GM19328 (cell line): ENCODE results near the gene GPR18.
A peak's percentile ranks its signal among the peaks of the same experiment; 100 is the strongest.

Experiments
- ATAC-seq: cut with Tn5 transposase; IDR thresholded peaks from one replicate; pipeline ENCODE4 v1.9.1; 2021; ENCODE audit warnings: mild to moderate bottlenecking, moderate library complexity; ENCODE audit not compliant: unreplicated experiment

Gene GPR18, protein sequence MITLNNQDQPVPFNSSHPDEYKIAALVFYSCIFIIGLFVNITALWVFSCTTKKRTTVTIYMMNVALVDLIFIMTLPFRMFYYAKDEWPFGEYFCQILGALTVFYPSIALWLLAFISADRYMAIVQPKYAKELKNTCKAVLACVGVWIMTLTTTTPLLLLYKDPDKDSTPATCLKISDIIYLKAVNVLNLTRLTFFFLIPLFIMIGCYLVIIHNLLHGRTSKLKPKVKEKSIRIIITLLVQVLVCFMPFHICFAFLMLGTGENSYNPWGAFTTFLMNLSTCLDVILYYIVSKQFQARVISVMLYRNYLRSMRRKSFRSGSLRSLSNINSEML

DNA sequence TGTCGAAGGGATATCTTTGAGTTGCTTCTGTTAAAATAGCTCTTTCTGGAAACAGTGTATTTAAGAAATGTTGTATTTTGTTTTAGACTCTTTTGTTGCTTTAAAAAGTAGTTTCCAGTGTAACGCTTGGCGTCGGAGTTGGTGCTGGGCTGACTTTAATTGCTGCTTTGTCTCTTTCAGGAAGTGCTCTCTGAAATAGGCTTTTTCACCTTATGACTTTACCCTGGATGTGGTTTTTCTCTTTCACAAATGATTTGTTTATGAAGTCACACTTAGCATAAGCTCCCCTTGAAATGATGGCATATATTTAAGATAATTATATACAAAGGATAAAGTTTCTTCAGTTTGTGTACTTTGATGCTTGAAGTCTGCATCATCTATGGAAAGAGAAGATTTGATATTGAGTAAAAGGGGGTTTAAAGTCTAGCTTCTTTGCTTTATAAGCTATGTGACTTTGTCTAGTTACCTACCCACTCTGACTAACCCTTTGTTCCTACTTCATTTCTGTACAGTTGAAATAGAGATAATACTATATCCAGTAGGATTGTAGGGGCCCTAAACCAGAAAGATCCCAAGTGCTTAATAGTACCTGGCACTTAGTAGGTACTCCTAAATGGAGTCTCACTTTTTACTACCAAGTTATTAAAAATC lies at the start of gene GPR18:
TSS of gene GPR18 (minus strand) at position 170 of the 651 bp plus-strand sequence. CDS start 2,507 bp downstream, outside the sequence.
- ATAC-seq, result peak; percentile 77

GRCh38 chr13:99307648-99308339 lies 49.6 kb upstream of the GPR18 start:
- ATAC-seq, result no peak

DNA sequence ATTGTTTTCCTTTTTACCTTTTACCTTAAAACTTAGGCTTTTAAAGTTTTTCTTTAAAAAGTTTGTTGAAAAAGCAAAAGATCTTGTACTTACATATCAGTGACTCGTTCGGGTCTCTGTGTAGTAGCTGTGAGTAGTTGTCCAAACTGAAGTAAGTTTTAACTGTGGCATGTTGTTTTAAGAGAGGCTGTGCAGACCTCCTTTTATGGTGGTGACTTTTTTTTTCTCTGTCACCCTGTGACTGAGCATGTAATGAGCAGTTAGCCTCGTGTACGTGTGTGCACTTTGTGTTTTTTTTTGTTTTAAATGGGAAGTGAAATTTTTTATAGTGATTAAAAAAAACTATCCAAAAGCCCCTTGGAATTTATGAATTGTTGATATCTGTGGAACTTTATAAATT lies 49.1 kb upstream of the GPR18 start, which contains the start of gene GPR183:
TSS of gene GPR183 (minus strand) at position 153 of the 400 bp plus-strand sequence. CDS start 11,254 bp downstream, outside the sequence.
- peak; percentile 50 for ATAC-seq

- ATAC-seq, result no peak
These were observed 47.4 kb upstream of the GPR18 start for GRCh38 chr13:99305566-99305965.

DNA sequence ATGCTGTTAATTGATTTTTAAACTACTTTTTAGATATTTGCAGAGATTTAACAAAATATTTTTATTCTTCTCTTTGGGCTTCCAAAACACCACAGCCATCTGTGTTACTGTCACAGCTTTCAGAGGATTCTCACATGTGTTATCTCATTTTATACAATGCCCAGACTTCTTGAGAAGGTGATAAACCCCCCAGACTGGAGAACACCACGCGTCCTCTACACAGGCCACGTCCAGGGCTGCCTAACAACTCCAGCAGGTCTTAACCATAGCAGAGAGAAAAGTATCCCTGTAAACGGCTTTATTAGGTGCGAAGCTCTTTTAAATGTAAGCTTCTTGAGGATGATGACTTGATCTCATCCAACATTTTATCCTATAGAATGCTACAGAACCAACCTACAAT lies 47.0 kb upstream of the GPR18 start:
- ATAC-seq, result no peak

- no peak for ATAC-seq
These were observed 46.4 kb upstream of the GPR18 start for GRCh38 chr13:99304541-99304940.

DNA sequence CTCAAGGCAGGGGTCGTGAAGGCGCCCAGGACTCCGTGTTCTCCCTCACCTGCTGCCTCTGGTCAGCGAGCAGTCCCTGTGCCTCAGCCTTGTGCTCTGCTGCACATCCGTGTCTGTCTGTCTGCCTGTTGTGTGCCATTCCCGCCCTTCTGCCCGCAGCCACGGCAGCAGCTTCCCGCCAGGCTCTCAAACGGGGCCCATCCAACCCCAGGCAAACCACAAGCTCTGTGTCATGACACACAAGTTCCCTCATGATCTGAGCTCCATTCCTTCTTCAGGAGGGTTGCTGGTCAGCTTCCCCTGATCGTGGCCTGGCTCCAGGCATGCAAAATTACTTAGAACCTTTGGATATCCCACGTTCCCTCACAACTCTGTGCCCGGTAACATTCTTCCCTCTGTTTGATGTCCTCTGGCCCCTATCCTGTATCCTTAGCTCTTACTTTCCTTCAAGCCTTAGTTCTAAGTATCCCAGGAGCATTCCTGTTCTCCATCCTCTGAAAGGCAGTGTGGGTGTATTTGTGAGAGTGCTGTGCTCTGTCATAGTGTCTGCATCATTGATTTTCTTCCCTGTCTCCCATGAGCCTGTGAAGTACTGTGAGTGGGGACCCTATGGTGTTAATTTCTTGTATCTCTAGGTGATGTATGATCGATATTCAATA lies 45.8 kb upstream of the GPR18 start:
- ATAC-seq, result no peak

- ATAC-seq, result no peak
These were observed 44.7 kb upstream of the GPR18 start for GRCh38 chr13:99302637-99303505.

DNA sequence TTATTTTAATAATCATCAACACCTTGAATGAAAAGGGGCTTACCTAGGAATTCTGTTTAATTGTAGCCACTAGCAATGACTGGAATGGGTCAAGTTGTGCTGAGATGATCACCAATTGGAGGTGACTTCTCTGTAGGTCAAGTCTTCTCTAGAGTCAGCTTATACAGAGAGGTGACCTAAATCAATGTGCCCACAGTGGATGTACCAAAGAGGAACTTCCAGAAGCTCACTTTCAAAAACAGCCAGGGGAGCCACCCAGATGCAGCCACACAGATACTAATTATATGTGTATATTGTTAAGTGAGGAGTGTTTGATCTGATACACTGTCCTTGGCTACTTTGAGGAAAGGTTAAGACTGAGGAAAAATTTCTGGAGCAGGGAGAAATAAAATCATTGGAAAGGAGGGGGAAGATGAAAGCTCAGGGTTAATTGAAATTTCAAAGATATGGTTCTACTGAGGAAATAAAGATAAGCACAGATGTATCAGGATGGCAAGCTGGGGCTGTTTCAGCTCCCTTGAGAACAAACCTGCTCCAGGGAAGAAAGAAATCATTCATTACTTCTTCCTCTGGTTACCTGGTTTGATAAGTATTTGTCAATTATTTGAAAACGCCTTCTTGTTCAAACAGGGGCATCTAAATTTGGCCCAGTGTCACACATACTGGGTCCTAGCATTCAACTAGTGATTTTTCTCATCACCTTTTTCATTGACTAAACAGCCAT lies 43.9 kb upstream of the GPR18 start:
- no peak for ATAC-seq

DNA sequence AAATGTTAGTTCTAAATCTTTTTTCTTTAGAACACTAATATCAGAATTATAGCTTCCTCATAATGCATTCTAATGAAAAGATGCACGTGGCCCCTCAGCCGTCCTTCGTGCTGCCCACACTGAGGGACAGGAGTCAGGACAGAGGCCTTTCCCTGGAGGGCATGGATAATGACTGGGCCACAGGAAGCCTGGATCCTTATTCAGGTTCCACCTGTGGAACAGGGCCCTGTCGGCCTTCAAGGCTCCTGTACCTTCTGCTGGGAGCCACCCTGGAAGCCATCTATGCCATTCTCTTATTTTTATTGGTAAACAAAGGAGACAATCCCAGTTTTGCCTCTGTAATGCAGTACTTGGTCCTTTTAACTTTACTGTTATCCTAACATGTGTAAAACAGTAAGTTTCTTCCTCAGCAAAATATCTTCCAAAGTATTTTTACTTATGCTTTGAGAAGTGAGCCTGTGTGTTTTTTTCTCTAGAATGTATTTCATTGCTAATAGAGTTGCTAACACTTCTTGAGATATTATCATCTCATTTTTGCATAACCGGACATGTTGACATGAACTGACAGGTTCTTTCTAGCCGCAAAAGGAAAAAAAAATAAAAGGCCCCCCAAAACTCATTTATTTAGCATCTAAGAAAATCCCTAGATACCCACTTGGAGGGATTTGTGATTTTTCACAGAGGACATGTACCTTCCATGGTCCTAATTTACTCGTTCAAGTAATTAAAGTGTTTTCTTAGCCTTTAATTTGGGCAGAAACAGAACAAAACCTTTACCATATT lies 43.1 kb upstream of the GPR18 start:
- ATAC-seq, result no peak

DNA sequence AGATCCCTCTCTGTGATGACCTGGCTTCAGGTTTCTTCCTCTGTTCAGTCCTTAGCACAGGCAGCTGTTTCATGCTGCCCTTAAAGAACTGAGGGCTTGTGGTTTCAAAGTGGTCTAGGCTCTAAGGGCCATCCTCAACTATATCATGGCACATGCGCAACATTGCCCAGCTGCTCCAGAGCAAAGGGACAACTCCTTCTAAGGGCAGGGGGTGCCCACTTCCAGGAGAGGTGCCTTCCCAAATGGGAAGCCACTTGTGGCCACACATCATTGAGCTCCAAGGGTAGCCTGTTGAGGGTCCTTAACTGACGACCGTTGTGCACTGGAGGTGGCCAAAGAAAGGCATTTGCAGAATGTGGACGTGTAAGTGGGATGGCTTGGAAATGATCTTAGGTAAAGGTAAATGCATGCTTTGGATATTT lies 41.8 kb upstream of the GPR18 start:
- no peak for ATAC-seq

- no peak for ATAC-seq
These were observed 41.2 kb upstream of the GPR18 start for GRCh38 chr13:99299256-99299919.

- no peak for ATAC-seq
These were observed 39.9 kb upstream of the GPR18 start for GRCh38 chr13:99298056-99298455.

- no peak for ATAC-seq
These were observed 39.2 kb upstream of the GPR18 start for GRCh38 chr13:99297331-99297730.

DNA sequence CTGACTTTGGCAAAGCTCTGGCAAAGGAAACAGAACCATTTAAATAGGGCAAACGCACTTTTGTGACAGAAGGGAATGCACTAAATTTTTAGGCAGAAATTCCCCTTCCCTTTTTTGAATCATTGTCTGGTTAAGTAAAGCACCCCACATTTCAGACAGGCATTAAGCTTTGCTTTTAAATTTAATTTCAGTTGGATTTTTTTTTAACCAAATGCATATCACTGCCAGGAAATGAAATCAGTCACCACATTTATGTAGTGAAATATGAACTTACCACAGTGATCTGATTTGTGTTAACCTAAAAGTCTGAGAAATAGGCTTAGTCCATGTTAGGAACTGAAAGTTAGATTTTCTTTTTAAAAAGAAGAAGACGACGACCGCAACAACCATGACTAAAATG lies 38.2 kb upstream of the GPR18 start:
- no peak for ATAC-seq

DNA sequence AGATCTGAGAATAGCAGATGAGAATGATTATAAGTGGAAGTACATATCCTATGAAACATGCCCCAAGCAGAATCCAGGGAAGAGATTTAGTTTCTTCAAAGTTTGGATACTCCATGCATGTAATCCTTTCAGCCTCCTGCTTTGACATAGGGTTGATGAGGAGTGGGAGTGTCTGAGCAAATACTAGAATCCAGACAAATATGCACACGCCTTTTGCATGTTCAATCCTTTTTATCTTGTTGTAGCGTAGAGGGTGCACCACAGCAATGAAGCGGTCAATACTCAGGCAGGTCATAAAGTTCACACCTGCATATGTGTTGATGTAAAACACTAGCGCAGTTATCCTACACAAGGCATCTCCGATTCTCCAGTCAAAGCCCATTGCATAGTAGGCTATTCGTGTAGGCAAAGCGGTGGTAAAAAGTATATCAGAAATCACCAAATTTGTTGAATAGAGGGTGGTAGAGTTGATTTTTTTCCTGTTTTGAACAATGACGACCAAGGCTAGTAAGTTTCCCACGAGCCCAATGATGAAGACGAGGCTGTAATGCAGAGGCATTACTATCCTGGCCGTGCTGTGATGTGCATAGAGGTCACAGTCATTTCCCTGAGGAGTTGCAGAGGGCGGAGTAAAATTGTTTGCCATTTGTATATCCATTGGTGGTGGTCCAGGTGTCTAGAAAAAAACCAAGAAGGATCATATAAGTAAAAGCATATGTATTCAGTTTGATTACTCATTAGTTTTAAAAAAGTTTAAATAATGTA lies 37.5 kb upstream of the GPR18 start:
- ATAC-seq, result no peak

DNA sequence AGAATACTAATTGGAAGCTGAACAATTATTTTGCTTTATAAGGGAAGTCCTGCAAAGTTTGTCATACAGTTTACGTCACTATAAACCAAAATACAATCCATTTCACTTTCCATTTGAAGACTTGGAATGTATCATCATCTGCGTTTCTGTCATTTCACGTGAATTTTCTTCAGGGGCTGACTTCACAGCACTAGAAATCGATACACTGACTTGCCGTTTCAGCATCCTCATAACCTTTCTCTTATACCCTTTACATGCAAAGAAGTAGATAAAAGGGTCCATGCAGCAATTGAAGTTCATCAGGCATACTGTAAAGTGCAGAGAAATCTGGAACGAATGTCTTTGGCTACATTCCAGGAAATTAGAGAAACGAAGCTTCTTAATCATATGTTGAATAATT lies 36.8 kb upstream of the GPR18 start:
- ATAC-seq, result no peak

DNA sequence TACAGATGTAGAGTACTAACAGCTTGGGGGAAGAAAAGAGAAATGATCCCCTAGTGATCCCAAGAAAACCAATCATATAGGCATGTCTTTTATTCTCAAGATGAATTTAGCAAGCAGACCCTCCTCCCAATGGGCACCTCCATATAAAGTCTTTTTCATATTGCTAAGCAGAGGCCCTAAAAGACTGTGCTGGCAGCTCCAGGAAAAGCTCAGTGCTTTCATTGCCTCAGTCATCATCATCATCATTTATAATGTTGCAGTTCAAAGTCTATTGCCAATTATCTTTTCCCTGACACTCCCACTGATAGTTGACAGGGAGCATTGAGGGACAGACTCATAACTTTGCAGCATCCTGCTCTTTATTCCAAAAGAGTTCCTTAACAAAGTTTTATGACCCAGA lies 36.0 kb upstream of the GPR18 start:
- no peak for ATAC-seq
